Neuronal stem cell (in vitro differentiated cells): ENCODE measurements around the gene HS3ST4.

Experiments
- DNase-seq: peaks from one replicate; pipeline ENCODE4 v3.0.0-alpha.2; 2013; ENCODE audit warnings: low spot score
- H2AFZ ChIP-seq: one replicate; pipeline ENCODE4 v1.6.1; 2013; ENCODE audit warnings: mild to moderate bottlenecking, low read length, inconsistent platforms
- H2AK5ac ChIP-seq: 2 replicates; pipeline ENCODE4 v1.6.1; 2013; ENCODE audit warnings: low read depth, mild to moderate bottlenecking, inconsistent platforms, low read length, moderate library complexity, mixed read lengths
- H2BK120ac ChIP-seq: 2 replicates; pipeline ENCODE4 v1.6.1; 2013; ENCODE audit warnings: low read depth, mild to moderate bottlenecking, inconsistent platforms, low read length, moderate library complexity, mixed read lengths
- H2BK12ac ChIP-seq: one replicate; pipeline ENCODE4 v1.6.1; 2013; ENCODE audit warnings: low read length, inconsistent platforms
- H2BK15ac ChIP-seq: 2 replicates; pipeline ENCODE4 v1.6.1; 2013; ENCODE audit warnings: mild to moderate bottlenecking, low read length, inconsistent platforms, mixed read lengths
- H2BK5ac ChIP-seq: one replicate; pipeline ENCODE4 v1.6.1; 2013; ENCODE audit warnings: inconsistent platforms, mild to moderate bottlenecking, low read length, moderate library complexity
- H3K14ac ChIP-seq: one replicate; pipeline ENCODE4 v1.6.1; 2013; ENCODE audit warnings: low read length, inconsistent platforms
- H3K18ac ChIP-seq: 2 replicates; pipeline ENCODE4 v1.6.1; 2013; ENCODE audit warnings: low read length, inconsistent platforms
- H3K23ac ChIP-seq: 2 replicates; pipeline ENCODE4 v1.6.1; 2013; ENCODE audit warnings: low read depth, mild to moderate bottlenecking, mixed read lengths, low read length, inconsistent platforms; ENCODE audit not compliant: poor library complexity
- H3K27ac ChIP-seq: replicated peaks from 3 replicates; pipeline ENCODE4 v1.5.1; 2013; ENCODE audit warnings: low read length, inconsistent platforms
- H3K27me3 ChIP-seq, 3 experiments: 2 replicates each; pipeline ENCODE4 v1.6.1; 2013; ENCODE audit warnings: low read length in 3 of 3, mild to moderate bottlenecking in 2 of 3, inconsistent platforms in 1 of 3, low read depth in 1 of 3, mixed read lengths in 1 of 3, moderate library complexity in 1 of 3; ENCODE audit not compliant: control insufficient read depth in 3 of 3, insufficient read depth in 3 of 3
- H3K36me3 ChIP-seq, 2 donors: replicated peaks in 1 of 2; 2 replicates each; pipeline ENCODE4 v1.6.1; 2013; ENCODE audit warnings: low read length in 2 of 2; ENCODE audit not compliant: control insufficient read depth in 2 of 2, insufficient read depth in 2 of 2
- H3K4ac ChIP-seq: 2 replicates; pipeline ENCODE4 v1.6.1; 2013; ENCODE audit warnings: inconsistent platforms, mild to moderate bottlenecking, low read length, moderate library complexity
- H3K4me1 ChIP-seq, 2 donors: 1 replicate in 1 of 2; 2 replicates in 1 of 2; pipeline ENCODE4 v1.6.1; 2013; ENCODE audit warnings: low read length in 2 of 2, low read depth in 1 of 2; ENCODE audit not compliant: control insufficient read depth in 2 of 2, insufficient read depth in 1 of 2
- H3K4me2 ChIP-seq: one replicate; pipeline ENCODE4 v1.6.1; 2013; ENCODE audit warnings: mild to moderate bottlenecking, low read length, inconsistent platforms; ENCODE audit not compliant: insufficient read depth, poor library complexity, severe bottlenecking
- H3K4me3 ChIP-seq, 2 donors: 2 replicates each; pipeline ENCODE4 v1.5.1; 2013; ENCODE audit warnings: low read length in 2 of 2, mild to moderate bottlenecking in 2 of 2, inconsistent platforms in 1 of 2, moderate library complexity in 1 of 2
- H3K79me1 ChIP-seq: one replicate; pipeline ENCODE4 v1.6.1; 2013; ENCODE audit warnings: low read depth, mild to moderate bottlenecking, inconsistent platforms, low read length, moderate library complexity
- H3K9ac ChIP-seq: one replicate; pipeline ENCODE4 v1.6.1; 2013; ENCODE audit warnings: mild to moderate bottlenecking, low read depth, low read length, inconsistent platforms; ENCODE audit not compliant: poor library complexity
- H3K9me3 ChIP-seq, 2 donors: replicated peaks in 1 of 2; 2 replicates each; pipeline versions ENCODE3 to v1.6.1; 2013; ENCODE audit warnings: low read length in 2 of 2, mild to moderate bottlenecking in 2 of 2, inconsistent platforms in 1 of 2, low read depth in 1 of 2, mixed read lengths in 1 of 2, moderate library complexity in 1 of 2; ENCODE audit not compliant: control insufficient read depth in 2 of 2, insufficient read depth in 1 of 2
- H4K8ac ChIP-seq: one replicate; pipeline ENCODE4 v1.6.1; 2013; ENCODE audit warnings: low read depth, mild to moderate bottlenecking, inconsistent platforms, low read length, moderate library complexity
- H4K91ac ChIP-seq: one replicate; pipeline ENCODE4 v1.6.1; 2013; ENCODE audit warnings: low read length, low read depth, mild to moderate bottlenecking, inconsistent platforms; ENCODE audit not compliant: poor library complexity
- WGBS, 2 donors: extraction: QIAGEN DNeasy Blood & Tissue Kit; methylation state at CpG; one replicate each; pipeline ENCODE4 v1.1.7; 2013; ENCODE audit warnings: missing lambda C conversion rate in 2 of 2, mixed read lengths in 1 of 2; ENCODE audit not compliant: insufficient read length in 2 of 2, insufficient replicate concordance in 1 of 2; ENCODE audit errors: extremely low coverage in 2 of 2; 5-methylcytosine and 5-hydroxymethylcytosine counted together

Gene HS3ST4

DNA sequence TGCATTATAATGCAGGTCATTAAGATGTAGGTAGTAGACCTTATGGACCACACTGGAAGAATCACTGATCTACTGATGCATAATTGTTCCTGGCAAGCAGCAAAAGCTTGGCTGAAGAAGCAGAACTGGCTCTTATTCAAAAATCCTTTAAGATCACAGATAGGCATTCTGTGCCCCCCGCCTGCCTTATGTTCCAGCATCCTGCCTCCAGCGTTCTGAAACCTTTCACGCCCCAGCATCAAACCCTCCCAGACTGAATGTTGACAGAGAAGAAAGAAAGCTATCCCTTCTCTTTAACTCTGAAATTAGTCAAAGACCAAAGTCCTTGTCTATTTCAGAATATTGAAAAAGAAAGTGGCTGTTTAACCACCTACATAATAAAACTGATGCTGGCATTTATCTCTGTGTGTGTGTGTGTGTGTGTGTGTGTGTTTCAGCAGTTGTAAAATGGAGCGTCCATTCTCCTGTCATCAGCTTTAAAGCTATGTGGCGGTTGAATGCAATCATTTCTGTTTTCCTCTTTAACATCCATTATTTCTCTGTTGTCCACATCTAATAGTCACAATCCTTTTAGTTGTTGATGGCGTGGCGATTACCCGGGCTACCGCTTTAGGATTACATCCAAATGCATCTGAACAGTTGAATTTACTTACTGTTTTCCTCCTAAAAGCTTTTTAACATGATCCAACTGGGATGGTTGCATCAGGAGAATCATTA is 350.4 kb downstream of the HS3ST4 start:
- Histone ChIP-seq H3K4me1 (no peaks in the 10 kb centered on the region), H3K9ac (no peak overlapping the region), H3K4ac (no peak overlapping the region), H3K4me2 (no peak overlapping the region), H2AFZ (no peak overlapping the region), H2BK5ac (no peak overlapping the region), H4K8ac (no peak overlapping the region), H3K27me3 (no peaks in the 10 kb centered on the region), H3K18ac (no peak overlapping the region), H3K79me1 (no peaks in the 10 kb centered on the region), H3K27ac (no peak overlapping the region), H3K9me3 (no peaks in the 10 kb centered on the region), H3K4me3 (no peak overlapping the region), H3K14ac (no peak overlapping the region), H3K36me3 (no peaks in the 10 kb centered on the region), H3K23ac (no peak overlapping the region), H2BK15ac (no peak overlapping the region), H2AK5ac (no peak overlapping the region), H2BK12ac (no peak overlapping the region), H2BK120ac (no peak overlapping the region), H4K91ac (no peak overlapping the region)
- DNase-seq = no peak
- no CpG with 5 or more reads among the region's 9 CpGs for WGBS, 2 donors

DNA sequence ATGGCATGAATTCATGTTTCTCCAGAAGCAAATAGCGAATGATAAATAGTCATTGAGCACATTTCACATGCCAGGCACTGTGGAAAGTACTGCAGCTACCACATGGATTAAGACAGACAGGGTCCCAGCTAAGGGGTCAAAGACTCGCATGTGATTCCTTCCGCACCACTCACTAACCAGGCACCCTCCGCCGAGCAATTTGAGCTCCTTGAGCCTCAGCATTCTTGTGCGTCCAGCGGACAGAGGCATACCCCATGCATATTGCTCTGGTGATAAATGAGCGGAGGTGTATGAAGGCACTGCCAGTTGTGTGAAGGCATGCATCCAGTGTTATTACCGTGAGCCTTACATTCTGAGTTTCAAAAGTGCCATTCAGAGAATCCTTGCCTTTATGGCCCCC is 358.7 kb downstream of the HS3ST4 start:
- peaks cover 3 to 16% of the 10 kb centered on the region in 2 donors for H3K4me1 ChIP-seq
- no peaks in the 10 kb centered on the region for H3K27me3 ChIP-seq
- H4K91ac ChIP-seq = no peak overlapping the region
- no peak overlapping the region for H2BK12ac ChIP-seq
- no peak overlapping the region for H3K23ac ChIP-seq
- no peak overlapping the region for H3K9ac ChIP-seq
- no peak overlapping the region for H4K8ac ChIP-seq
- H3K36me3 ChIP-seq = no peaks in the 10 kb centered on the region
- H2BK5ac ChIP-seq = no peak overlapping the region
- H2AFZ ChIP-seq = no peak overlapping the region
- no peak overlapping the region for H2BK15ac ChIP-seq
- H2BK120ac ChIP-seq = no peak overlapping the region
- no peak overlapping the region for H3K4me3 ChIP-seq
- no peak overlapping the region for H2AK5ac ChIP-seq
- no peaks in the 10 kb centered on the region for H3K9me3 ChIP-seq
- no peak overlapping the region for H3K4ac ChIP-seq
- no CpG with 5 or more reads among the region's 9 CpGs for WGBS, 2 donors
- no peak for DNase-seq
- peak overlapping the region; percentile 43 for H3K14ac ChIP-seq
- H3K18ac ChIP-seq = no peak overlapping the region
- H3K27ac ChIP-seq = no peak overlapping the region
- H3K79me1 ChIP-seq = no peaks in the 10 kb centered on the region
- H3K4me2 ChIP-seq = no peak overlapping the region

DNA sequence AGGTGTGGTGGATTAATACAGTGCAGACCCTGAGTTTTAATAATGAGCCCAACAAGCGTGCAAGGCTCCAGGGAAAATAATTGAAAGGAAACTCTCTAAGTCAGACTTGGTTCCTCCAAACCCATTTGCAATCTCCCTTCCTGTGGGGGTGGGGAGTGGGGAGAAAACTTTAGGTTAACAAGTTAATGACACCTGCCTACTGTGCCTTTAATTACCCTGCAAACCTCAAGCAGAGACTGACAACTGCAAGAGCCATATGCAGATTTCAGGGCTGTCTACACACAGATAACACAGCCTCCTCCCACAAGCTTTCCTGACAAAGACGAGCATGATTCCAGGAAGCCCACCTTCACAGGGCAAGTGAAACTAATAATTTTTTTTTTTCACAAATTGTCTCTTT is 359.3 kb downstream of the HS3ST4 start:
- DNase-seq = no peak
- H3K27me3 ChIP-seq = no peaks in the 10 kb centered on the region
- no peak overlapping the region for H2AFZ ChIP-seq
- WGBS, 2 donors = no CpG with 5 or more reads among the region's 2 CpGs
- no peak overlapping the region for H2BK15ac ChIP-seq
- H3K79me1 ChIP-seq = no peaks in the 10 kb centered on the region
- no peak overlapping the region for H3K23ac ChIP-seq
- peaks cover 3 to 16% of the 10 kb centered on the region in 2 donors for H3K4me1 ChIP-seq
- no peak overlapping the region for H3K27ac ChIP-seq
- no peak overlapping the region for H3K9ac ChIP-seq
- H2BK120ac ChIP-seq = no peak overlapping the region
- H4K8ac ChIP-seq = no peak overlapping the region
- H3K4me2 ChIP-seq = no peak overlapping the region
- H4K91ac ChIP-seq = no peak overlapping the region
- no peak overlapping the region for H2AK5ac ChIP-seq
- H3K4ac ChIP-seq = no peak overlapping the region
- no peak overlapping the region for H2BK5ac ChIP-seq
- H3K14ac ChIP-seq = no peak overlapping the region
- H2BK12ac ChIP-seq = no peak overlapping the region
- H3K9me3 ChIP-seq = no peaks in the 10 kb centered on the region
- H3K36me3 ChIP-seq = no peaks in the 10 kb centered on the region
- H3K18ac ChIP-seq = no peak overlapping the region
- H3K4me3 ChIP-seq = no peak overlapping the region

- Histone ChIP-seq H3K36me3 (no peaks in the 10 kb centered on the region), H2AK5ac (no peak overlapping the region), H4K8ac (no peak overlapping the region), H2BK12ac (no peak overlapping the region), H3K79me1 (no peaks in the 10 kb centered on the region), H3K18ac (no peak overlapping the region), H3K27ac (no peak overlapping the region), H3K9me3 (no peaks in the 10 kb centered on the region), H2BK5ac (no peak overlapping the region), H3K27me3 (no peaks in the 10 kb centered on the region), H3K4me1 (peaks cover 3 to 20% of the 10 kb centered on the region in 2 donors), H3K23ac (no peak overlapping the region), H4K91ac (no peak overlapping the region), H2BK120ac (no peak overlapping the region), H3K4ac (no peak overlapping the region), H3K4me2 (no peak overlapping the region), H3K14ac (no peak overlapping the region), H2BK15ac (no peak overlapping the region), H2AFZ (no peak overlapping the region), H3K9ac (no peak overlapping the region), H3K4me3 (no peak overlapping the region)
- no CpG with 5 or more reads among the region's 3 CpGs for WGBS, 2 donors
- DNase-seq = no peak
These were observed 362.1 kb downstream of the HS3ST4 start for GRCh38 chr16:26053889-26054288.
